HG03159 (cell line): ENCODE results near the gene ZNF630.
"Not testable (repeated sequence)": the region's sequence is repeated elsewhere in the genome, so short reads cannot be mapped to it uniquely, and the experiment has no call there.

Experiments used
- ATAC-seq: cut with Tn5 transposase; IDR thresholded peaks from one replicate; pipeline ENCODE4 v1.9.1; 2021; ENCODE audit warnings: mild to moderate bottlenecking, moderate library complexity; ENCODE audit not compliant: unreplicated experiment

The ZNF630 gene

GRCh38 chrX:48030237-48030636 lies 41.2 kb downstream of the ZNF630 start:
- ATAC-seq: no peak

GRCh38 chrX:48028091-48028490 lies 43.3 kb downstream of the ZNF630 start:
- ATAC-seq: no peak

GRCh38 chrX:48027545-48027944 lies 43.9 kb downstream of the ZNF630 start:
- ATAC-seq: not testable (repeated sequence)

GRCh38 chrX:48025561-48025960 lies 45.9 kb downstream of the ZNF630 start:
- ATAC-seq: no peak

- ATAC-seq: no peak
Observed at GRCh38 chrX:48022738-48023137, 48.7 kb downstream of the ZNF630 start.

GRCh38 chrX:48022100-48022499 lies 49.3 kb downstream of the ZNF630 start:
- ATAC-seq: no peak

GRCh38 chrX:48021026-48021900 lies 50.2 kb downstream of the ZNF630 start:
- peak; percentile 65 for ATAC-seq

GRCh38 chrX:48020472-48020871 lies 51.0 kb downstream of the ZNF630 start:
- ATAC-seq: not testable (repeated sequence)

- ATAC-seq: not testable (repeated sequence)
Observed at GRCh38 chrX:48019892-48020291, 51.5 kb downstream of the ZNF630 start.

- not testable (repeated sequence) for ATAC-seq
Observed at GRCh38 chrX:48016583-48017310, 54.7 kb downstream of the ZNF630 start.

- not testable (repeated sequence) for ATAC-seq
Observed at GRCh38 chrX:48009445-48009960, 61.9 kb downstream of the ZNF630 start.
